SU-DHL-6 (cell line): ENCODE results near the gene HOXC11.

Experiments used
- CTCF ChIP-seq: fragments of 200-600 bp; sonication (generic); IDR thresholded peaks from one replicate; pipeline ENCODE4 v1.5.1; 2017; ENCODE audit warnings: antibody characterized with exemption, mild to moderate bottlenecking, low read length, moderate library complexity; ENCODE audit not compliant: insufficient read depth, poor library complexity, severe bottlenecking
- EZH2phosphoT487 ChIP-seq: fragments of 200-600 bp; sonication (generic), shearing (Covaris generic); conservative IDR thresholded peaks from 2 replicates; pipeline ENCODE4 v1.6.1; 2018; ENCODE audit warnings: mild to moderate bottlenecking, antibody characterized with exemption, low read length, moderate library complexity, mixed read lengths

GRCh38 chr12:53948650-53949593, 24.0 kb upstream of the HOXC11 start:
- TF ChIP-seq CTCF (no peak), EZH2phosphoT487 (no peak)
